ENCODE data around the gene ABCC2.
"Not testable (repeated sequence)": the region's sequence is repeated elsewhere in the genome, so short reads cannot be mapped to it uniquely, and the experiment has no call there.

DNA sequence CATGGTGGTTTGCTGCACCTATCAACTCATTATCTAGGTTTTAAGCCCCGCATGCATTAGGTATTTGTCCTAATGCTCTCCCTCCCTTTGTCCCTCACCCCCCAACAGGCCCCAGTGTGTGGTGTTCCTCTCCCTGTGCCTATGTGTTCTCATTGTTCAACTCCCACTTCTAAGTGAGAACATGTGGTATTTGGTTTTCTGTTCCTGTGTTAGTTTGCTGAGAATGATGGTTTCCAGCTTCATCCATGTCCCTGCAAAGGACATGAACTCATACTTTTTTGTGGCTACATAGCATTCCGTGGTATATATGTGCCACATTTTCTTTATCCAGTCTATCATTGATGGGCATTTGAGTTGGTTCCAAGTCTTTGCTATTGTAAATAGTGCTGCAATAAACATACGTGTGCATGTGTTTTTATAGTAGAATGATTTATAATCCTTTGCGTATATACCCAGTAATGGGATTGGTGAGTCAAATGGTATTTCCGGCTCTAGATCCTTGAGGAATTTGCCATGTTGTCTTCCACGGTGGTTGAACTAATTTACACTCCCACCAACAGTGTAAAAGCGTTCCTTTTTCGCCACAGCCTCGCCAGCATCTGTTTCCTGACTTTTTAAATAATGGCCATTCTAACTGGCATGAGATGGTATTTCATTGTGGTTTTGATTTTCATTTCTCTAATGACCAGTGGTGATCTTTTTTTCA lies 81.2 kb downstream of the ABCC2 start:
- TF ChIP-seq, protein P1, sequence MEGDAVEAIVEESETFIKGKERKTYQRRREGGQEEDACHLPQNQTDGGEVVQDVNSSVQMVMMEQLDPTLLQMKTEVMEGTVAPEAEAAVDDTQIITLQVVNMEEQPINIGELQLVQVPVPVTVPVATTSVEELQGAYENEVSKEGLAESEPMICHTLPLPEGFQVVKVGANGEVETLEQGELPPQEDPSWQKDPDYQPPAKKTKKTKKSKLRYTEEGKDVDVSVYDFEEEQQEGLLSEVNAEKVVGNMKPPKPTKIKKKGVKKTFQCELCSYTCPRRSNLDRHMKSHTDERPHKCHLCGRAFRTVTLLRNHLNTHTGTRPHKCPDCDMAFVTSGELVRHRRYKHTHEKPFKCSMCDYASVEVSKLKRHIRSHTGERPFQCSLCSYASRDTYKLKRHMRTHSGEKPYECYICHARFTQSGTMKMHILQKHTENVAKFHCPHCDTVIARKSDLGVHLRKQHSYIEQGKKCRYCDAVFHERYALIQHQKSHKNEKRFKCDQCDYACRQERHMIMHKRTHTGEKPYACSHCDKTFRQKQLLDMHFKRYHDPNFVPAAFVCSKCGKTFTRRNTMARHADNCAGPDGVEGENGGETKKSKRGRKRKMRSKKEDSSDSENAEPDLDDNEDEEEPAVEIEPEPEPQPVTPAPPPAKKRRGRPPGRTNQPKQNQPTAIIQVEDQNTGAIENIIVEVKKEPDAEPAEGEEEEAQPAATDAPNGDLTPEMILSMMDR (IDR thresholded peaks at IDR 0.05), result not testable (repeated sequence)
- not testable (repeated sequence) for TF ChIP-seq POLR2A (IDR thresholded peaks at IDR 0.05)
